B cell (primary cell): ENCODE data around the gene GPR137C. TPM values are rescaled to one million over a fixed set of nuclear protein-coding genes. Genes with fewer than 3 reads are reported as not detected.

ENCODE experiments used
- ATAC-seq: fragments of 200-7000 bp; cut with Tn5 transposase; one replicate; pipeline ENCODE4 v1.10.0; 2021; ENCODE audit warnings: low read depth, mild to moderate bottlenecking, moderate number of reproducible peaks, moderate library complexity
- CTCF ChIA-PET: fragments of 350-600 bp; sonication (Branson Sonifier 250); formaldehyde crosslinking; loops from one replicate; lab custom pipeline; 2021; ENCODE audit warnings: antibody characterized with exemption, inconsistent platforms; lab: Charles Lee
- POLR2A ChIA-PET: fragments of 350-600 bp; sonication (Branson Sonifier 250); formaldehyde crosslinking; loops from one replicate; lab custom pipeline; 2021; ENCODE audit warnings: antibody characterized with exemption; lab: Charles Lee
- DNase-seq: peaks from one replicate; pipeline ENCODE4 v3.0.0; 2013
- H2AFZ ChIP-seq: 2 replicates; pipeline ENCODE4 v1.6.1; 2012; ENCODE audit warnings: mild to moderate bottlenecking, low read depth, low read length; ENCODE audit not compliant: insufficient read depth, poor library complexity, severe bottlenecking
- H3K27ac ChIP-seq, 2 donors: 1 replicate in 1 of 2; 2 replicates in 1 of 2; pipeline ENCODE4 v1.5.1; 2012 to 2013; ENCODE audit warnings: low read length in 2 of 2, mild to moderate bottlenecking in 2 of 2, moderate library complexity in 1 of 2
- H3K27me3 ChIP-seq, 4 experiments: fragments of 200-600 bp in 1 of 4; sonication (generic) in 1 of 4; replicated peaks in 1 of 4; 1 replicate in 2 of 4; 2 replicates in 2 of 4; pipeline versions ENCODE4 v1.6.1 to v1.7.0; 2013 to 2016; ENCODE audit warnings: low read length in 3 of 4, mild to moderate bottlenecking in 2 of 4, mixed read lengths in 1 of 4, moderate library complexity in 1 of 4; ENCODE audit not compliant: insufficient read depth in 4 of 4, control insufficient read depth in 3 of 4; ENCODE audit errors: control extremely low read depth in 1 of 4
- H3K36me3 ChIP-seq, 2 experiments: replicated peaks in 1 of 2; 1 replicate in 1 of 2; 2 replicates in 1 of 2; pipeline versions ENCODE4 v1.6.1 to v1.7.1; 2013; ENCODE audit warnings: low read length in 1 of 2; ENCODE audit not compliant: insufficient read depth in 2 of 2, control insufficient read depth in 1 of 2; ENCODE audit errors: control extremely low read depth in 1 of 2, extremely low read depth in 1 of 2
- H3K4me1 ChIP-seq, 2 donors: fragments of 200-600 bp in 1 of 2; sonication (generic) in 1 of 2; 1 replicate in 1 of 2; 2 replicates in 1 of 2; pipeline versions ENCODE4 v1.5.1 to v1.6.1; 2013 to 2017; ENCODE audit warnings: low read length in 2 of 2; ENCODE audit not compliant: control insufficient read depth in 2 of 2, insufficient read depth in 2 of 2
- H3K4me2 ChIP-seq: replicated peaks from 2 replicates; pipeline ENCODE3; 2012; ENCODE audit warnings: mild to moderate bottlenecking, low read depth, low read length; ENCODE audit not compliant: poor library complexity, severe bottlenecking
- H3K4me3 ChIP-seq, 5 experiments: fragments of 200-600 bp in 1 of 5; sonication (generic) in 1 of 5; 1 replicate in 3 of 5; 2 replicates in 2 of 5; pipeline versions ENCODE4 v1.5.1 to v1.7.0; 2011 to 2016; ENCODE audit warnings: low read length in 4 of 5, mild to moderate bottlenecking in 4 of 5, low read depth in 2 of 5, control low read depth in 1 of 5, moderate library complexity in 1 of 5; ENCODE audit not compliant: insufficient read depth in 1 of 5; ENCODE audit errors: control extremely low read depth in 1 of 5, extremely low read depth in 1 of 5
- H3K79me2 ChIP-seq: fragments of 200-600 bp; sonication (generic); one replicate; pipeline ENCODE4 v1.6.0; 2016; ENCODE audit warnings: low read length; ENCODE audit not compliant: control insufficient read depth, insufficient read depth
- H3K9ac ChIP-seq: fragments of 200-600 bp; sonication (generic); 2 replicates; pipeline ENCODE4 v1.6.1; 2017; ENCODE audit warnings: mild to moderate bottlenecking, low read length, moderate library complexity
- H3K9me3 ChIP-seq, 3 donors: one replicate each; pipeline versions ENCODE4 v1.6.1 to v1.7.1; 2013; ENCODE audit warnings: low read length in 2 of 3; ENCODE audit not compliant: control insufficient read depth in 2 of 3, insufficient read depth in 1 of 3; ENCODE audit errors: control extremely low read depth in 1 of 3
- H4K20me1 ChIP-seq: 2 replicates; pipeline ENCODE4 v1.6.0; 2012; ENCODE audit warnings: mild to moderate bottlenecking, low read length; ENCODE audit not compliant: insufficient read depth, control insufficient read depth, poor library complexity, severe bottlenecking
- H3K27ac Mint-ChIP-seq: one replicate; pipeline ENCODE4 v1.8.0; 2021; ENCODE audit warnings: mixed read lengths
- H3K27me3 Mint-ChIP-seq: one replicate; pipeline ENCODE4 v1.8.0; 2021; ENCODE audit warnings: mixed read lengths
- H3K4me1 Mint-ChIP-seq: one replicate; pipeline ENCODE4 v1.8.0; 2021; ENCODE audit warnings: mixed read lengths
- H3K4me3 Mint-ChIP-seq: one replicate; pipeline ENCODE4 v1.8.0; 2021; ENCODE audit warnings: mixed read lengths
- H3K9me3 Mint-ChIP-seq: one replicate; pipeline ENCODE4 v1.8.0; 2022; ENCODE audit warnings: mixed read lengths; ENCODE audit not compliant: insufficient read depth
- EZH2 ChIP-seq: IDR thresholded peaks from 2 replicates; pipeline ENCODE4 v1.6.1; 2012; ENCODE audit warnings: borderline replicate concordance, low read depth, mild to moderate bottlenecking, moderate library complexity, low read length; ENCODE audit not compliant: insufficient read depth, poor library complexity, severe bottlenecking
- WGBS: methylation state at CpG from one replicate; pipeline ENCODE4 v1.1.5; 2013; ENCODE audit warnings: missing lambda C conversion rate; ENCODE audit not compliant: insufficient coverage; 5-methylcytosine and 5-hydroxymethylcytosine counted together
- intact Hi-C: fragments of 100-400 bp; cut with micrococcal nuclease; formaldehyde crosslinking; loops from one replicate; pipeline ENCODE4 v1.10.0; 2022
- polyA plus RNA-seq: library from polyadenylated mRNA; depleted of rRNA; stranded (reverse); fragments of >200 nt; gene quantifications from 2 replicates; pipeline ENCODE4 v1.2.3, GENCODE V29; 2012
- total RNA-seq, 2 donors: library from RNA; stranded (reverse); fragments of 120-200 nt in 1 of 2; gene quantifications; 1 replicate in 1 of 2; 2 replicates in 1 of 2; pipeline versions ENCODE4 v1.2.3 to v1.2.4, GENCODE V29; 2013 to 2022
- TF ChIP-seq, protein P1 (sequence below): fragments of 200-600 bp; IDR thresholded peaks from one replicate; pipeline ENCODE4 v1.8.0; 2022; ENCODE audit warnings: antibody characterized with exemption, mild to moderate bottlenecking

Gene GPR137C
- total and polyA plus RNA-seq, 2 donors (not counting 1 experiment from before 2014, with no cell fraction given), result 0.06 to 0.67 TPM

DNA sequence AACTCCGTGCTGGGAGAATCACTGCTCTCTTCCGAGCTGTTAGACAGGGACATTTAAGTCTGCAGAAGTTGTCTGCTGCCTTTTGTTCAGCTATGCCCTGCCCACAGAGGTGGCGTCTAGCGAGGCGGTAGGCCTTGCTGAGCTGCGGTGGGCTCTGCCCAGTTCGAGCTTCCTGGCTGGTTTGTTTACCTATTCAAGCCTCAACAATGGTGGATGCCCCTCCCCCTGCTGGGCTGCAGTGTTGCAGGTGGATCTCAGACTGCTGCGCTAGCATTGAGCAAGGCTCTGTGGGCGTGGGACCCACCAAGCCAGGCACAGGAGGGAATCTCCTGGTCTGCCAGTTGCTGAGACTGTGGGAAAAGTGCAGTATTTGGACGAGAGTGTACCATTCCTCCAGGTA lies 43.7 kb downstream of the GPR137C start:
- Histone ChIP-seq H3K27ac (no peak overlapping the region), H3K9ac (no peak overlapping the region), H3K9me3 (peaks cover 0 to 9% (median 0%) of the 10 kb centered on the region in 3 donors), H2AFZ (no peak overlapping the region), H4K20me1 (no peaks in the 10 kb centered on the region), H3K4me3 (no peak overlapping the region), H3K36me3 (no peaks in the 10 kb centered on the region), H3K27me3 (no peaks in the 10 kb centered on the region), H3K79me2 (no peaks in the 10 kb centered on the region), H3K4me2 (no peak overlapping the region), H3K4me1 (no peaks in the 10 kb centered on the region)
- POLR2A ChIA-PET, result no interaction called here
- Mint-ChIP-seq H3K4me3 (no peak overlapping the region), H3K27me3 (peaks cover 7% of the 10 kb centered on the region), H3K27ac (no peak overlapping the region), H3K9me3 (no peaks in the 10 kb centered on the region), H3K4me1 (no peaks in the 10 kb centered on the region)
- CTCF ChIA-PET, result no interaction called here
- no peak for ATAC-seq
- no peak for DNase-seq
- intact Hi-C loops, result no loop called here
- TF ChIP-seq EZH2, result no peak
- TF ChIP-seq, protein P1, sequence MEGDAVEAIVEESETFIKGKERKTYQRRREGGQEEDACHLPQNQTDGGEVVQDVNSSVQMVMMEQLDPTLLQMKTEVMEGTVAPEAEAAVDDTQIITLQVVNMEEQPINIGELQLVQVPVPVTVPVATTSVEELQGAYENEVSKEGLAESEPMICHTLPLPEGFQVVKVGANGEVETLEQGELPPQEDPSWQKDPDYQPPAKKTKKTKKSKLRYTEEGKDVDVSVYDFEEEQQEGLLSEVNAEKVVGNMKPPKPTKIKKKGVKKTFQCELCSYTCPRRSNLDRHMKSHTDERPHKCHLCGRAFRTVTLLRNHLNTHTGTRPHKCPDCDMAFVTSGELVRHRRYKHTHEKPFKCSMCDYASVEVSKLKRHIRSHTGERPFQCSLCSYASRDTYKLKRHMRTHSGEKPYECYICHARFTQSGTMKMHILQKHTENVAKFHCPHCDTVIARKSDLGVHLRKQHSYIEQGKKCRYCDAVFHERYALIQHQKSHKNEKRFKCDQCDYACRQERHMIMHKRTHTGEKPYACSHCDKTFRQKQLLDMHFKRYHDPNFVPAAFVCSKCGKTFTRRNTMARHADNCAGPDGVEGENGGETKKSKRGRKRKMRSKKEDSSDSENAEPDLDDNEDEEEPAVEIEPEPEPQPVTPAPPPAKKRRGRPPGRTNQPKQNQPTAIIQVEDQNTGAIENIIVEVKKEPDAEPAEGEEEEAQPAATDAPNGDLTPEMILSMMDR, result no peak
- 92% methylated on average over 10 of the region's 10 CpGs for WGBS

- 100% methylated on average over 1 of the region's 5 CpGs for WGBS
- DNase-seq, result no peak
- no peaks in the 10 kb centered on the region for H4K20me1 ChIP-seq
- no peak for ATAC-seq
- no peak overlapping the region for H3K4me3 Mint-ChIP-seq
- H3K4me1 Mint-ChIP-seq, result no peaks in the 10 kb centered on the region
- H3K36me3 ChIP-seq, result no peaks in the 10 kb centered on the region
- CTCF ChIA-PET, result no interaction called here
- POLR2A ChIA-PET, result no interaction called here
- H3K27me3 Mint-ChIP-seq, result peaks cover 7% of the 10 kb centered on the region
- H2AFZ ChIP-seq, result no peak overlapping the region
- H3K79me2 ChIP-seq, result no peaks in the 10 kb centered on the region
- no peak overlapping the region for H3K27ac Mint-ChIP-seq
- no peak overlapping the region for H3K27ac ChIP-seq
- H3K4me2 ChIP-seq, result no peak overlapping the region
- H3K27me3 ChIP-seq, result no peaks in the 10 kb centered on the region
- no peak overlapping the region for H3K4me3 ChIP-seq
- no peaks in the 10 kb centered on the region for H3K9me3 Mint-ChIP-seq
- H3K4me1 ChIP-seq, result no peaks in the 10 kb centered on the region
- intact Hi-C loops, result no loop called here
- peaks cover 0 to 9% (median 0%) of the 10 kb centered on the region in 3 donors for H3K9me3 ChIP-seq
- no peak overlapping the region for H3K9ac ChIP-seq
- TF ChIP-seq EZH2, result no peak
- TF ChIP-seq, protein P1, result no peak
Measured at GRCh38 chr14:52596861-52597260, 44.2 kb downstream of the GPR137C start.
